Endothelial cell of umbilical vein (primary cell): Measurements from ENCODE around the gene BIRC2. TPM values are rescaled to one million over a fixed set of nuclear protein-coding genes. Genes with fewer than 3 reads are reported as not detected.

Experiments
- BruUV-seq: library from RNA; stranded (reverse); fragments of 400-500 nt; replicated peaks from 2 replicates; lab custom pipeline; 2021; lab: Mats Ljungman, UMichigan
- CTCF ChIA-PET: fragments of 300-600, 350-600 bp; sonication (Branson Sonifier 250); formaldehyde crosslinking; loops from one replicate; lab custom pipeline; 2021; ENCODE audit warnings: antibody characterized with exemption, inconsistent platforms; lab: Charles Lee
- POLR2A ChIA-PET: fragments of 300-600, 350-600 bp; sonication (Branson Sonifier 250); formaldehyde crosslinking; loops from one replicate; lab custom pipeline; 2021; ENCODE audit warnings: antibody characterized with exemption, inconsistent platforms; lab: Charles Lee
- DNase-seq: peaks from one replicate; pipeline ENCODE4 v3.0.0-alpha.2; 2011; ENCODE audit warnings: low read depth, low spot score
- FAIRE-seq: peaks from 2 replicates; lab custom pipeline; 2011; peaks lifted over from hg19 to GRCh38; lab: Jason Lieb, UNC
- H2AFZ ChIP-seq: 2 replicates; pipeline ENCODE4 v1.6.0; 2012; ENCODE audit warnings: low read depth, low read length, control low read depth, inconsistent platforms
- H3K27ac ChIP-seq: 2 replicates; pipeline ENCODE4 v1.5.1; 2011; ENCODE audit warnings: low read depth, mild to moderate bottlenecking, control low read depth, low read length, moderate library complexity; ENCODE audit not compliant: insufficient read depth
- H3K27me3 ChIP-seq, 2 experiments: 2 replicates each; pipeline versions ENCODE4 v1.6.0 to v1.6.1; 2011; ENCODE audit warnings: low read length in 2 of 2, mixed read lengths in 1 of 2; ENCODE audit not compliant: control insufficient read depth in 2 of 2, insufficient read depth in 2 of 2
- H3K36me3 ChIP-seq, 2 experiments: 2 replicates in 1 of 2; 3 replicates in 1 of 2; pipeline ENCODE4 v1.5.1; 2011; ENCODE audit warnings: low read length in 2 of 2, mild to moderate bottlenecking in 1 of 2, moderate library complexity in 1 of 2; ENCODE audit not compliant: control insufficient read depth in 2 of 2, insufficient read depth in 2 of 2; ENCODE audit errors: extremely low read depth in 1 of 2
- H3K4me1 ChIP-seq: 3 replicates; pipeline ENCODE4 v1.5.1; 2011; ENCODE audit warnings: mild to moderate bottlenecking, low read length; ENCODE audit not compliant: control insufficient read depth, insufficient read depth; ENCODE audit errors: extremely low read depth
- H3K4me2 ChIP-seq: 2 replicates; pipeline ENCODE4 v1.6.1; 2011; ENCODE audit warnings: low read length, control low read depth, mixed read lengths; ENCODE audit not compliant: insufficient read depth
- H3K4me3 ChIP-seq, 3 experiments: fragments of 200-600 bp in 1 of 3; sonication (generic), shearing (Covaris generic) in 1 of 3; replicated peaks in 1 of 3; 2 replicates each; pipeline ENCODE4 v1.5.1; 2011 to 2016; ENCODE audit warnings: control low read depth in 3 of 3, low read length in 3 of 3, mild to moderate bottlenecking in 2 of 3, inconsistent platforms in 1 of 3, low read depth in 1 of 3, moderate library complexity in 1 of 3; ENCODE audit not compliant: insufficient read depth in 1 of 3
- H3K79me2 ChIP-seq: 2 replicates; pipeline ENCODE4 v1.6.0; 2012; ENCODE audit warnings: low read length, inconsistent platforms; ENCODE audit not compliant: control insufficient read depth, insufficient read depth
- H3K9ac ChIP-seq: replicated peaks from 2 replicates; pipeline ENCODE3; 2011; ENCODE audit warnings: low read length, control low read depth; ENCODE audit not compliant: insufficient read depth; ENCODE audit errors: extremely low read depth
- H3K9me1 ChIP-seq: replicated peaks from 3 replicates; pipeline ENCODE4 v1.6.0; 2011; ENCODE audit warnings: mild to moderate bottlenecking, low read length; ENCODE audit not compliant: control insufficient read depth, insufficient read depth; ENCODE audit errors: extremely low read depth
- H3K9me3 ChIP-seq: replicated peaks from 2 replicates; pipeline ENCODE4 v1.5.1; 2012; ENCODE audit warnings: low read length, inconsistent platforms; ENCODE audit not compliant: control insufficient read depth, insufficient read depth
- H4K20me1 ChIP-seq: replicated peaks from 2 replicates; pipeline ENCODE3; 2011; ENCODE audit warnings: mild to moderate bottlenecking, low read length; ENCODE audit not compliant: control insufficient read depth, insufficient read depth; ENCODE audit errors: extremely low read depth
- CTCF ChIP-seq, 2 donors: IDR thresholded peaks; 1 replicate in 1 of 2; 2 replicates in 1 of 2; pipeline ENCODE4 v1.5.1; 2011; ENCODE audit warnings: low read length in 2 of 2, mild to moderate bottlenecking in 2 of 2, moderate library complexity in 2 of 2, control low read depth in 1 of 2, inconsistent platforms in 1 of 2, low read depth in 1 of 2; ENCODE audit not compliant: insufficient read depth in 1 of 2; ENCODE audit errors: extremely low read depth in 1 of 2
- EZH2 ChIP-seq: IDR thresholded peaks from 2 replicates; pipeline ENCODE4 v1.6.1; 2012; ENCODE audit warnings: borderline replicate concordance, low read depth, mild to moderate bottlenecking, moderate library complexity, low read length, inconsistent platforms; ENCODE audit not compliant: severe bottlenecking
- FOS ChIP-seq: IDR thresholded peaks from 2 replicates; pipeline ENCODE4 v1.6.1; 2011; ENCODE audit warnings: mild to moderate bottlenecking, low read length, moderate library complexity, borderline replicate concordance; ENCODE audit not compliant: insufficient read depth
- GATA2 ChIP-seq: IDR thresholded peaks from 2 replicates; pipeline ENCODE4 v1.7.0; 2011; ENCODE audit warnings: low read depth, mild to moderate bottlenecking, moderate library complexity, mixed read lengths, low read length; ENCODE audit not compliant: insufficient read length, insufficient read depth
- JUN ChIP-seq: IDR thresholded peaks from 2 replicates; pipeline ENCODE4 v1.6.1; 2011; ENCODE audit warnings: borderline replicate concordance, low read depth; ENCODE audit not compliant: insufficient read length, insufficient read depth
- MAX ChIP-seq: IDR thresholded peaks from 2 replicates; pipeline ENCODE4 v1.6.1; 2011; ENCODE audit not compliant: insufficient read depth, insufficient read length
- MYC ChIP-seq: IDR thresholded peaks from one replicate; pipeline ENCODE4 v1.6.1; 2011; ENCODE audit warnings: mild to moderate bottlenecking, low read depth, low read length
- POLR2A ChIP-seq: IDR thresholded peaks from 2 replicates; pipeline ENCODE4 v1.6.1; 2012; ENCODE audit warnings: low read depth, mild to moderate bottlenecking, control low read depth, low read length
- POLR2AphosphoS5 ChIP-seq: IDR thresholded peaks from 2 replicates; pipeline ENCODE4 v1.6.1; 2012; ENCODE audit warnings: low read depth, mild to moderate bottlenecking, control low read depth, low read length, moderate library complexity; ENCODE audit not compliant: insufficient read depth
- dilution Hi-C: fragments of 300-500 bp; cut with MboI; formaldehyde crosslinking; loops from one replicate; pipeline ENCODE4 v1.15.0; 2019; ENCODE audit warnings: low sequenced_read_pairs; ENCODE audit not compliant: extremely low pct_ligation_motif_present
- intact Hi-C: fragments of 100-400 bp; cut with micrococcal nuclease; formaldehyde crosslinking; loops from one replicate; pipeline ENCODE4 v1.10.0; 2022
- polyA plus RNA-seq, 4 experiments: library from polyadenylated mRNA; depleted of rRNA in 3 of 4; stranded (reverse) in 3 of 4; unstranded in 1 of 4; fragments of >200 nt; gene quantifications; 2 replicates each; pipeline versions ENCODE4 v1.2.1 to v1.2.3, GENCODE V29; 2011 to 2012; ENCODE audit warnings: missing spikeins in 1 of 4
- total RNA-seq: library from RNA; stranded (reverse); gene quantifications from 2 replicates; pipeline ENCODE4 v1.2.3, GENCODE V29; 2021

The BIRC2 gene
- total and polyA plus RNA-seq, 2 donors (not counting 3 experiments of a cell fraction or from before 2014, with no cell fraction given), result 42.8 to 47.3 TPM

- Histone ChIP-seq H3K4me2 (no peak overlapping the region), H2AFZ (no peak overlapping the region), H3K9ac (no peak overlapping the region), H3K9me3 (no peaks in the 10 kb centered on the region), H3K36me3 (no peaks in the 10 kb centered on the region), H3K27me3 (no peaks in the 10 kb centered on the region), H3K4me1 (no peaks in the 10 kb centered on the region), H3K4me3 (no peak overlapping the region), H3K79me2 (peaks cover 97% of the 10 kb centered on the region), H4K20me1 (no peaks in the 10 kb centered on the region), H3K27ac (no peak overlapping the region), H3K9me1 (no peaks in the 10 kb centered on the region)
- CTCF ChIA-PET, result interaction anchor here (1.0 to 1.5 kb wide), 4 partner anchors 11 to 77 kb away, joined by 3 to 8 read pairs (median 5); no protein-coding TSS in a partner anchor
- TF ChIP-seq JUN, result no peak
- no peak for TF ChIP-seq POLR2AphosphoS5
- no peak for TF ChIP-seq GATA2
- TF ChIP-seq FOS, result no peak
- no peak for TF ChIP-seq MYC
- no peak for TF ChIP-seq MAX
- no peak for TF ChIP-seq EZH2
- TF ChIP-seq POLR2A, result no peak
- no peak for TF ChIP-seq CTCF (IDR thresholded peaks at IDR 0.05; ENCODE audit: extremely low read depth in 1 of 2, insufficient read depth in 1 of 2, low read depth in 1 of 2, low read length in 2 of 2)
- dilution Hi-C loops, result no loop called here
- FAIRE-seq (no peak), DNase-seq (no peak)
- intact Hi-C loops, result no loop called here
- BruUV-seq, result no TSS peak
- POLR2A ChIA-PET, result no interaction called here
Observed at GRCh38 chr11:102419181-102419580, 72.2 kb downstream of the BIRC2 start.
